ENCODE measurements around the gene TRPV4.

DNA sequence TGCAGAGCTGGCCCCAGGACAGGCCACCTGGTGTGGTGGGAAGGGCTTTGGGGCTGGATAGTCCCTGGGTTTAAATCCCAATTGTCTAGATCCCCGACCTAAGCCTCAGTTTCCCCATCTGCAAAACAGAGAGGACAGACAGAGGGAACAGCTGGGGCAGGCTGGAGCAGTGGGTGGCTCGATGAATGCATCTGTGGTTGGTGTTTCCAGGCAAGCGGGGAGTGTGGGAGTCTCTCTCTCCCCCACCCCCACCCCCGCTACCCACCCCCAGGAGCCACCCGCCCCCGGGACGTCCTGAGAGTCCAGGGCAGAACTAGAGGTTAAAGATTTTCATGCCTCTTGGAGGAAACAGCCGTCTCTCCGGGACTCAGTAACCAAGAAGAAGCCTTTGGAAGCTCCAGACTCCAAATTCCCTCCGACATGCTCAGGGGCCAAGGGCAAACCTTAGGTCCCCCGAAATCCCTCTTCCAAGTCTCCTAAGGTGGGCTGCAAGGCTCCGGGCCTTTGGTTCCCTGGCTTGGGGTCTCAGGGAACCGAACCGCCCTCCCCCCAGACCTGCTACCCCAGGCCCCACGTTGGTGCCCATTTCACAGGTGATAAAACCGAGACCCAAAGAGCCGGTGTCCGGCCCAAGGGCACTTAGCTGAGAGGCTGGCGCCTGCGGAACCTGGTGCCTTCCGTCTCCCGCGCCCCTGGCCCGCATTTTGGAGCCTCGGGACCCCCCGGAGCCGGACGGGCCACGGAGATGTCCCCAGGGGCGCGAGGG is 474 bp downstream of the TRPV4 start:
- TF ChIP-seq POLR2AphosphoS5 (IDR thresholded peaks at IDR 0.05) (no peak), TAF1 (IDR thresholded peaks at IDR 0.05; ENCODE audit: low read depth) (no peak), EZH2 (IDR thresholded peaks at IDR 0.05; ENCODE audit: borderline replicate concordance, insufficient read depth, low read length, poor library complexity, severe bottlenecking) (no peak), SMC3 (conservative IDR thresholded peaks at IDR 0.05; ENCODE audit: poor library complexity) (no peak), EP300 (conservative IDR thresholded peaks at IDR 0.05; ENCODE audit: poor library complexity, severe bottlenecking) (no peak), MXI1 (conservative IDR thresholded peaks at IDR 0.05; ENCODE audit: poor library complexity, severe bottlenecking) (no peak), RAD21 (conservative IDR thresholded peaks at IDR 0.05) (no peak)
- TF ChIP-seq, protein P1, sequence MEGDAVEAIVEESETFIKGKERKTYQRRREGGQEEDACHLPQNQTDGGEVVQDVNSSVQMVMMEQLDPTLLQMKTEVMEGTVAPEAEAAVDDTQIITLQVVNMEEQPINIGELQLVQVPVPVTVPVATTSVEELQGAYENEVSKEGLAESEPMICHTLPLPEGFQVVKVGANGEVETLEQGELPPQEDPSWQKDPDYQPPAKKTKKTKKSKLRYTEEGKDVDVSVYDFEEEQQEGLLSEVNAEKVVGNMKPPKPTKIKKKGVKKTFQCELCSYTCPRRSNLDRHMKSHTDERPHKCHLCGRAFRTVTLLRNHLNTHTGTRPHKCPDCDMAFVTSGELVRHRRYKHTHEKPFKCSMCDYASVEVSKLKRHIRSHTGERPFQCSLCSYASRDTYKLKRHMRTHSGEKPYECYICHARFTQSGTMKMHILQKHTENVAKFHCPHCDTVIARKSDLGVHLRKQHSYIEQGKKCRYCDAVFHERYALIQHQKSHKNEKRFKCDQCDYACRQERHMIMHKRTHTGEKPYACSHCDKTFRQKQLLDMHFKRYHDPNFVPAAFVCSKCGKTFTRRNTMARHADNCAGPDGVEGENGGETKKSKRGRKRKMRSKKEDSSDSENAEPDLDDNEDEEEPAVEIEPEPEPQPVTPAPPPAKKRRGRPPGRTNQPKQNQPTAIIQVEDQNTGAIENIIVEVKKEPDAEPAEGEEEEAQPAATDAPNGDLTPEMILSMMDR (IDR thresholded peaks at IDR 0.05; ENCODE audit: poor library complexity, severe bottlenecking): no peak
- TF ChIP-seq, protein P2, sequence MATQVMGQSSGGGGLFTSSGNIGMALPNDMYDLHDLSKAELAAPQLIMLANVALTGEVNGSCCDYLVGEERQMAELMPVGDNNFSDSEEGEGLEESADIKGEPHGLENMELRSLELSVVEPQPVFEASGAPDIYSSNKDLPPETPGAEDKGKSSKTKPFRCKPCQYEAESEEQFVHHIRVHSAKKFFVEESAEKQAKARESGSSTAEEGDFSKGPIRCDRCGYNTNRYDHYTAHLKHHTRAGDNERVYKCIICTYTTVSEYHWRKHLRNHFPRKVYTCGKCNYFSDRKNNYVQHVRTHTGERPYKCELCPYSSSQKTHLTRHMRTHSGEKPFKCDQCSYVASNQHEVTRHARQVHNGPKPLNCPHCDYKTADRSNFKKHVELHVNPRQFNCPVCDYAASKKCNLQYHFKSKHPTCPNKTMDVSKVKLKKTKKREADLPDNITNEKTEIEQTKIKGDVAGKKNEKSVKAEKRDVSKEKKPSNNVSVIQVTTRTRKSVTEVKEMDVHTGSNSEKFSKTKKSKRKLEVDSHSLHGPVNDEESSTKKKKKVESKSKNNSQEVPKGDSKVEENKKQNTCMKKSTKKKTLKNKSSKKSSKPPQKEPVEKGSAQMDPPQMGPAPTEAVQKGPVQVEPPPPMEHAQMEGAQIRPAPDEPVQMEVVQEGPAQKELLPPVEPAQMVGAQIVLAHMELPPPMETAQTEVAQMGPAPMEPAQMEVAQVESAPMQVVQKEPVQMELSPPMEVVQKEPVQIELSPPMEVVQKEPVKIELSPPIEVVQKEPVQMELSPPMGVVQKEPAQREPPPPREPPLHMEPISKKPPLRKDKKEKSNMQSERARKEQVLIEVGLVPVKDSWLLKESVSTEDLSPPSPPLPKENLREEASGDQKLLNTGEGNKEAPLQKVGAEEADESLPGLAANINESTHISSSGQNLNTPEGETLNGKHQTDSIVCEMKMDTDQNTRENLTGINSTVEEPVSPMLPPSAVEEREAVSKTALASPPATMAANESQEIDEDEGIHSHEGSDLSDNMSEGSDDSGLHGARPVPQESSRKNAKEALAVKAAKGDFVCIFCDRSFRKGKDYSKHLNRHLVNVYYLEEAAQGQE (IDR thresholded peaks at IDR 0.05; ENCODE audit: borderline replicate concordance): no peak
